Heart left ventricle (tissue), 16 donors: Measurements from ENCODE around the gene SPRED3. TPM values are rescaled to one million over a fixed set of nuclear protein-coding genes. Genes with fewer than 3 reads are reported as not detected.

Experiments used
- ATAC-seq, 4 donors: fragments of 200-7000 bp; cut with Tn5 transposase; one replicate each; pipeline ENCODE4 v1.9.1; 2020 to 2022; ENCODE audit warnings: moderate library complexity in 4 of 4, mild to moderate bottlenecking in 3 of 4, moderate number of reproducible peaks in 1 of 4
- DNase-seq, 5 donors: peaks; one replicate each; pipeline ENCODE4 v3.0.0-alpha.2; 2020
- H3K27ac ChIP-seq, 12 donors: fragments of 200-600 bp; sonication (generic) in 4 of 12; one replicate each; pipeline versions ENCODE4 v1.5.0 to v1.8.0; 2016 to 2022; ENCODE audit warnings: mild to moderate bottlenecking in 2 of 12
- H3K27me3 ChIP-seq, 9 donors: fragments of 200-600 bp; sonication (generic) in 2 of 9; one replicate each; pipeline versions ENCODE4 v1.5.1 to v1.8.0; 2016 to 2022; ENCODE audit warnings: mild to moderate bottlenecking in 3 of 9
- H3K36me3 ChIP-seq, 9 donors: fragments of 200-600 bp; sonication (generic) in 2 of 9; one replicate each; pipeline versions ENCODE4 v1.5.0 to v1.8.0; 2018 to 2022; ENCODE audit warnings: mild to moderate bottlenecking in 2 of 9
- H3K4me1 ChIP-seq, 12 donors: fragments of 200-600 bp; sonication (generic) in 4 of 12; one replicate each; pipeline versions ENCODE4 v1.5.0 to v1.8.0; 2016 to 2022; ENCODE audit warnings: mild to moderate bottlenecking in 3 of 12
- H3K4me3 ChIP-seq, 12 donors: fragments of 200-600 bp; sonication (generic) in 4 of 12; one replicate each; pipeline versions ENCODE4 v1.5.0 to v1.8.0; 2017 to 2022; ENCODE audit warnings: mild to moderate bottlenecking in 9 of 12, moderate library complexity in 4 of 12
- H3K9me3 ChIP-seq, 12 donors: fragments of 200-600 bp; sonication (generic) in 4 of 12; one replicate each; pipeline versions ENCODE4 v1.5.0 to v1.8.0; 2016 to 2022; ENCODE audit warnings: mild to moderate bottlenecking in 1 of 12
- CTCF ChIP-seq, 12 donors: fragments of 200-600 bp; sonication (generic) in 4 of 12; IDR thresholded peaks; one replicate each; pipeline versions ENCODE4 v1.5.0 to v1.8.0; 2018 to 2022; ENCODE audit warnings: antibody characterized with exemption in 12 of 12, mild to moderate bottlenecking in 5 of 12
- POLR2A ChIP-seq, 2 donors: fragments of 450-650 bp; IDR thresholded peaks; one replicate each; pipeline ENCODE4 v1.6.1; 2017; ENCODE audit warnings: antibody characterized with exemption in 2 of 2, mild to moderate bottlenecking in 2 of 2, moderate library complexity in 2 of 2
- WGBS, 4 donors: extraction: QIAGEN DNeasy Blood & Tissue Kit in 2 of 4; methylation state at CpG; one replicate each; pipeline versions ENCODE4 v1.1.5 to v1.1.7; 2013 to 2018; 5-methylcytosine and 5-hydroxymethylcytosine counted together
- intact Hi-C, 10 donors: fragments of 100-400 bp; cut with DNase I; formaldehyde crosslinking; loops; one replicate each; pipeline versions ENCODE4 v1.11.1 to v1.14.2; 2022
- polyA plus RNA-seq, 2 donors: library from polyadenylated mRNA; stranded (reverse); fragments of 200-250 nt; gene quantifications; one replicate each; pipeline ENCODE4 v1.2.3, GENCODE V29; 2013
- total RNA-seq, 9 donors: library from RNA; depleted of rRNA in 2 of 9; stranded (reverse); fragments of >200 nt in 2 of 9; fragmentation: NEBNext Ultra II Directional in 3 of 9; extraction: Animal tissue kit (Norgen Biotek cat#: 25700) in 3 of 9; gene quantifications; one replicate each; pipeline versions ENCODE4 v1.1.0 to v1.2.4, GENCODE V29; 2016 to 2023
- donor health status: ischemic (EF 13 %, LVEDD 7.1; RV severe dilation, severe dysfunction).
- donor health status: healthy with polysubstance abuse.
- donor health status: DM: no; HTN: yes; CAD: no.
- donor health status: DM: no; HTN: no; CAD: no.
- donor health status: ischemic (EF 25% LVEDD 6.9; RV normal size, moderate dysfunction).
- donor health status: ischemic (EF 25% LVEDD 5.7; RV mildly dilated, moderate dysfunction).
- donor health status: healthy.
- donor health status: DM: yes; HTN: yes; CAD: no.
- donor health status: ischemic (EF 35%, LVEDD 5.7; RV mildly dilated, moderate dysfunction).
- donor health status: nonischemic (EF 11% LVEDD 7.7; RV severe dilation, severe dysfunction).
- donor health status: DM: yes; HTN: yes; CAD: no.
- donor health status: PGD.
- donor health status: ischemic (EF 29% LVEDD 5.4; RV normal size, mild dysfunction).
- donor health status: nonischemic (EF 23%, LVEDD 6.1; RV moderate dilation, normal function).

Gene SPRED3
- total and polyA plus RNA-seq, 11 donors: 0.18 to 3.1 (median 0.72) TPM; not detected in 1

GRCh38 chr19:38374332-38375097, 14.0 kb upstream of the SPRED3 start, which contains the start of gene PSMD8:
PSMD8 (plus strand) TSS chr19:38374571; CDS start chr19:38374602, 31 bp downstream.
- 0% methylated on average over 36 to 65 of the region's 65 CpGs for WGBS, 4 donors
- Histone ChIP-seq H3K4me1 (peaks cover 7 to 29% (median 22%) of the 10 kb centered on the region in 12 donors), H3K4me3 (peak within 1 kb of the TSS; percentile 70 to 94 (median 88)), H3K27me3 (no peaks in the 10 kb centered on the region), H3K9me3 (no peaks in the 10 kb centered on the region), H3K36me3 (peaks cover 0 to 32% (median 27%) of the 10 kb centered on the region in 9 donors), H3K27ac (peak within 1 kb of the TSS; percentile 78 to 97 (median 91))
- intact Hi-C loops: loop anchor here in 9 of 10 donors (1.0 to 5.0 kb wide), 6 partner anchors 37 to 58 kb away; partner anchors contain the start of gene CATSPERG (in 4 of the 9)
- peak; percentile 99 to 100 (median 99) for DNase-seq
- peak in 8 of 12 donors; percentile 15 to 61 (median 35) for TF ChIP-seq CTCF (IDR thresholded peaks at IDR 0.05)
- TF ChIP-seq POLR2A (IDR thresholded peaks at IDR 0.05): peak; percentile 15 to 96
- peak; percentile 96 to 98 (median 98) for ATAC-seq

- Histone ChIP-seq H3K36me3 (peaks cover 0 to 38% (median 32%) of the 10 kb centered on the region in 9 donors), H3K27ac (peak overlapping the region; percentile 78 to 97 (median 91)), H3K4me3 (peak overlapping the region; percentile 70 to 94 (median 88)), H3K4me1 (peaks cover 7 to 29% (median 22%) of the 10 kb centered on the region in 12 donors), H3K27me3 (no peaks in the 10 kb centered on the region), H3K9me3 (no peaks in the 10 kb centered on the region)
- intact Hi-C loops: loop anchor here in 6 of 10 donors (2.0 to 5.0 kb wide), 4 partner anchors 38 to 58 kb away; partner anchors contain the start of gene CATSPERG (in 2 of the 6)
- DNase-seq (no peak), ATAC-seq (peak in 3 of 4 donors; percentile 0 to 12 (median 4))
- no peak for TF ChIP-seq CTCF (IDR thresholded peaks at IDR 0.05)
- no peak for TF ChIP-seq POLR2A (IDR thresholded peaks at IDR 0.05)
- 0 to 1% (median 1%) methylated on average over 18 of the region's 18 CpGs for WGBS, 4 donors
Observed at GRCh38 chr19:38375098-38375493, 13.4 kb upstream of the SPRED3 start.

GRCh38 chr19:38375748-38376147, 12.7 kb upstream of the SPRED3 start:
- DNase-seq (peak in 2 of 5 donors; percentile 61 to 63), ATAC-seq (peak; percentile 40 to 50 (median 46))
- WGBS, 4 donors: 48 to 60% (median 52%) methylated on average over 5 of the region's 5 CpGs
- Histone ChIP-seq H3K4me1 (peaks cover 7 to 29% (median 22%) of the 10 kb centered on the region in 12 donors), H3K4me3 (peak overlapping the region; percentile 70 to 94 (median 88)), H3K27me3 (no peaks in the 10 kb centered on the region), H3K36me3 (peaks cover under 1 to 45% (median 39%) of the 10 kb centered on the region in 9 donors), H3K9me3 (no peaks in the 10 kb centered on the region), H3K27ac (peak overlapping the region; percentile 78 to 97 (median 91))
- intact Hi-C loops: loop anchor here in 6 of 10 donors (2.0 to 5.0 kb wide), 4 partner anchors 38 to 59 kb away; partner anchors contain the start of gene CATSPERG (in 2 of the 6)
- TF ChIP-seq CTCF (IDR thresholded peaks at IDR 0.05): no peak
- peak in 1 of 2 donors; percentile 38 for TF ChIP-seq POLR2A (IDR thresholded peaks at IDR 0.05)

GRCh38 chr19:38376576-38376975, 11.9 kb upstream of the SPRED3 start:
- ATAC-seq (no peak), DNase-seq (no peak)
- TF ChIP-seq POLR2A (IDR thresholded peaks at IDR 0.05): no peak
- no peak for TF ChIP-seq CTCF (IDR thresholded peaks at IDR 0.05)
- peaks cover 7 to 29% (median 22%) of the 10 kb centered on the region in 12 donors for H3K4me1 ChIP-seq
- H3K27ac ChIP-seq: peak overlapping the region in 10 of 12 donors; percentile 23 to 97 (median 90)
- H3K36me3 ChIP-seq: peaks cover 9 to 53% (median 47%) of the 10 kb centered on the region in 9 donors
- H3K9me3 ChIP-seq: no peaks in the 10 kb centered on the region
- no peaks in the 10 kb centered on the region for H3K27me3 ChIP-seq
- WGBS, 4 donors: 30 to 64% (median 57%) methylated on average over 3 of the region's 3 CpGs
- peak overlapping the region in 5 of 12 donors; percentile 70 to 93 (median 84) for H3K4me3 ChIP-seq
- intact Hi-C loops: loop anchor here in 1 of 10 donors (5.0 kb wide), 1 partner anchor 39 kb away; the partner anchor contains the start of gene CATSPERG
